ENCODE results near the gene MUSK.

DNA sequence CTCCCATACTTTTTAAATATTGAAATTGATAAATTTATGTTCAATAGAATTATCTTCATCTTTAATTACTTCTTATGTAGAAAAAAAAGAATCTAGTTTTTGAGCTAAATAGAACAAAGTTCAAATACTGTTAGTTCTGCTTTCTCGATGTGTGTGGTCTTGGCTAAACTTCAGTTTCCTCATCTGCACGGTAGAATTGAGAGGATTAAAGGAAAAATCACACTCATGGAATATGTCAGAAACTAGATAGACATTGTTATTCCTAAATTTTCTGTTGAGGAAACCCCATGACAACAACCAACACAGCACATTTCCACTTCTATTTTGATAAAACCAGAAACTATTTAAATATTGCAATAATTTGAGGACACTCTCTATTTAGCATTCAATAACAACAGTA, 100.3 kb downstream of the MUSK start:
- no peak for TF ChIP-seq POLR2A (IDR thresholded peaks at IDR 0.05; ENCODE audit: low read depth, low read length)
- TF ChIP-seq, protein P1, sequence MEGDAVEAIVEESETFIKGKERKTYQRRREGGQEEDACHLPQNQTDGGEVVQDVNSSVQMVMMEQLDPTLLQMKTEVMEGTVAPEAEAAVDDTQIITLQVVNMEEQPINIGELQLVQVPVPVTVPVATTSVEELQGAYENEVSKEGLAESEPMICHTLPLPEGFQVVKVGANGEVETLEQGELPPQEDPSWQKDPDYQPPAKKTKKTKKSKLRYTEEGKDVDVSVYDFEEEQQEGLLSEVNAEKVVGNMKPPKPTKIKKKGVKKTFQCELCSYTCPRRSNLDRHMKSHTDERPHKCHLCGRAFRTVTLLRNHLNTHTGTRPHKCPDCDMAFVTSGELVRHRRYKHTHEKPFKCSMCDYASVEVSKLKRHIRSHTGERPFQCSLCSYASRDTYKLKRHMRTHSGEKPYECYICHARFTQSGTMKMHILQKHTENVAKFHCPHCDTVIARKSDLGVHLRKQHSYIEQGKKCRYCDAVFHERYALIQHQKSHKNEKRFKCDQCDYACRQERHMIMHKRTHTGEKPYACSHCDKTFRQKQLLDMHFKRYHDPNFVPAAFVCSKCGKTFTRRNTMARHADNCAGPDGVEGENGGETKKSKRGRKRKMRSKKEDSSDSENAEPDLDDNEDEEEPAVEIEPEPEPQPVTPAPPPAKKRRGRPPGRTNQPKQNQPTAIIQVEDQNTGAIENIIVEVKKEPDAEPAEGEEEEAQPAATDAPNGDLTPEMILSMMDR (conservative IDR thresholded peaks at IDR 0.05; ENCODE audit: low read depth, low read length), result no peak
- TF ChIP-seq, protein P2, sequence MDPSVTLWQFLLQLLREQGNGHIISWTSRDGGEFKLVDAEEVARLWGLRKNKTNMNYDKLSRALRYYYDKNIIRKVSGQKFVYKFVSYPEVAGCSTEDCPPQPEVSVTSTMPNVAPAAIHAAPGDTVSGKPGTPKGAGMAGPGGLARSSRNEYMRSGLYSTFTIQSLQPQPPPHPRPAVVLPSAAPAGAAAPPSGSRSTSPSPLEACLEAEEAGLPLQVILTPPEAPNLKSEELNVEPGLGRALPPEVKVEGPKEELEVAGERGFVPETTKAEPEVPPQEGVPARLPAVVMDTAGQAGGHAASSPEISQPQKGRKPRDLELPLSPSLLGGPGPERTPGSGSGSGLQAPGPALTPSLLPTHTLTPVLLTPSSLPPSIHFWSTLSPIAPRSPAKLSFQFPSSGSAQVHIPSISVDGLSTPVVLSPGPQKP (IDR thresholded peaks at IDR 0.05; ENCODE audit: borderline replicate concordance, low read depth, low read length), result no peak
- TF ChIP-seq SMC3 (IDR thresholded peaks at IDR 0.05; ENCODE audit: low read depth, low read length), result no peak
- TF ChIP-seq MAFK (IDR thresholded peaks at IDR 0.05; ENCODE audit: low read depth, low read length), result no peak
- TF ChIP-seq FOS (IDR thresholded peaks at IDR 0.05; ENCODE audit: low read depth, low read length), result no peak
- no peak for TF ChIP-seq RCOR1 (IDR thresholded peaks at IDR 0.05; ENCODE audit: insufficient replicate concordance, low read length)
- TF ChIP-seq CEBPB (IDR thresholded peaks at IDR 0.05; ENCODE audit: low read depth, low read length), result no peak
- TF ChIP-seq BHLHE40 (IDR thresholded peaks at IDR 0.05; ENCODE audit: low read depth, low read length), result no peak
- TF ChIP-seq RAD21 (IDR thresholded peaks at IDR 0.05; ENCODE audit: low read length), result no peak
- no peak for TF ChIP-seq CHD1 (IDR thresholded peaks at IDR 0.05; ENCODE audit: low read depth, low read length)

Measured in IMR-90 (cell line).